Neural progenitor cell (in vitro differentiated cells): ENCODE results near the gene GRM8. TPM values are rescaled to one million over a fixed set of nuclear protein-coding genes. Genes with fewer than 3 reads are reported as not detected.

Source experiments
- DNase-seq: peaks from one replicate; pipeline ENCODE4 v3.0.0-alpha.2; 2016; ENCODE audit warnings: low spot score
- H2AFZ ChIP-seq: fragments of 200-600 bp; sonication (generic); replicated peaks from 2 replicates; pipeline ENCODE4 v1.6.1; 2016; ENCODE audit warnings: antibody characterized with exemption
- H3F3A ChIP-seq: fragments of 200-600 bp; sonication (generic); 2 replicates; pipeline ENCODE4 v1.6.1; 2016; ENCODE audit warnings: antibody characterized with exemption, low read depth
- H3K27ac ChIP-seq: fragments of 200-600 bp; sonication (generic); 2 replicates; pipeline ENCODE4 v1.5.1; 2016; ENCODE audit warnings: mild to moderate bottlenecking
- H3K27me3 ChIP-seq: fragments of 200-600 bp; sonication (generic); 2 replicates; pipeline ENCODE4 v1.6.1; 2016; ENCODE audit warnings: mild to moderate bottlenecking, moderate library complexity
- H3K36me3 ChIP-seq: fragments of 200-600 bp; sonication (generic); 2 replicates; pipeline ENCODE4 v1.5.1; 2016
- H3K4me1 ChIP-seq: fragments of 200-600 bp; sonication (generic); 2 replicates; pipeline ENCODE4 v1.6.1; 2016; ENCODE audit warnings: mixed run types
- H3K4me2 ChIP-seq: fragments of 200-600 bp; sonication (generic); 2 replicates; pipeline ENCODE4 v1.6.1; 2016
- H3K4me3 ChIP-seq: fragments of 200-600 bp; sonication (generic); 2 replicates; pipeline ENCODE4 v1.5.1; 2016
- H3K79me2 ChIP-seq: fragments of 200-600 bp; sonication (generic); 2 replicates; pipeline ENCODE4 v1.6.1; 2016; ENCODE audit warnings: low read depth
- H3K9ac ChIP-seq: fragments of 200-600 bp; sonication (generic); 2 replicates; pipeline ENCODE4 v1.6.1; 2016
- H3K9me3 ChIP-seq: fragments of 200-600 bp; sonication (generic); 2 replicates; pipeline ENCODE4 v1.5.1; 2016; ENCODE audit warnings: low read depth
- H4K20me1 ChIP-seq: fragments of 200-600 bp; sonication (generic); 2 replicates; pipeline ENCODE4 v1.6.1; 2016; ENCODE audit warnings: low read depth
- H3K27ac Mint-ChIP-seq: 3 replicates; pipeline ENCODE4 v1.8.0; 2021; ENCODE audit warnings: mixed read lengths
- H3K27me3 Mint-ChIP-seq: 2 replicates; pipeline ENCODE4 v1.8.0; 2022; ENCODE audit warnings: low read depth, mild to moderate bottlenecking, inconsistent platforms, moderate library complexity, mixed read lengths; ENCODE audit not compliant: insufficient read depth
- H3K36me3 Mint-ChIP-seq: 3 replicates; pipeline ENCODE4 v1.8.0; 2021; ENCODE audit warnings: mixed read lengths
- H3K4me1 Mint-ChIP-seq: 3 replicates; pipeline ENCODE4 v1.8.0; 2021; ENCODE audit warnings: mixed read lengths
- H3K4me3 Mint-ChIP-seq: 3 replicates; pipeline ENCODE4 v1.8.0; 2021; ENCODE audit warnings: mild to moderate bottlenecking, moderate library complexity, mixed read lengths
- H3K9me3 Mint-ChIP-seq: 3 replicates; pipeline ENCODE4 v1.8.0; 2020; ENCODE audit warnings: mixed read lengths
- EZH2 ChIP-seq: fragments of 200-600 bp; sonication (generic); IDR thresholded peaks from 2 replicates; pipeline ENCODE4 v1.6.1; 2017; ENCODE audit warnings: antibody characterized with exemption, mild to moderate bottlenecking, moderate library complexity
- EZH2phosphoT487 ChIP-seq: fragments of 200-600 bp; sonication (generic); IDR thresholded peaks from 2 replicates; pipeline ENCODE4 v1.6.1; 2017; ENCODE audit warnings: antibody characterized with exemption
- total RNA-seq: library from RNA; depleted of rRNA; stranded (reverse); fragments of >200 nt; gene quantifications from 2 replicates; pipeline ENCODE4 v1.2.3, GENCODE V29; 2015; ENCODE audit warnings: low replicate concordance
- TF ChIP-seq, protein P1 (sequence below): fragments of 200-600 bp; sonication (generic); IDR thresholded peaks from 2 replicates; pipeline ENCODE4 v1.5.1; 2017; ENCODE audit warnings: antibody characterized with exemption, mild to moderate bottlenecking

GRM8 gene
- total RNA-seq, 1 donor from 2014 or later = 0.62 TPM

DNA sequence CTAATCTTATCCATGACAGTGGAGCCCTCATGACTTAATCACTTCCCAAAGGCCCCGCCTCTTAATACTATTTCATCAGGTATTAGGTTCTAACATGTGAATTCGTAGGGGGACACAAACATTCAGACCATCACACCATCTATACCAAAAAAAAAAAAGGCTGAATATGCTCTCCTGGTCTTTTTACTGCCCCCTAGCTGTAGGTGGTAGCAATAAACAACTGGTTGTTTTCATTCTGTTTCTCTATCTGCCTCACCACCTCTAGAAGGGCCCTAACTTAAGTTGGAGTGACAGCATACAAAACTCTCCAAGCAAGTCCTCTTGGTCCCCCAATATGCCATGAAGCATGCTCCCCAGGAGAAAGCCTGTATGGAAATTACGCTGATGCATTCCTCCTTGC, 94.1 kb downstream of the GRM8 start:
- H3F3A ChIP-seq = no peaks in the 10 kb centered on the region
- no peak overlapping the region for H3K4me2 ChIP-seq
- H3K9me3 ChIP-seq = no peaks in the 10 kb centered on the region
- Mint-ChIP-seq H3K27ac (no peak overlapping the region), H3K9me3 (no peaks in the 10 kb centered on the region), H3K36me3 (no peaks in the 10 kb centered on the region), H3K4me1 (peaks cover 17% of the 10 kb centered on the region), H3K4me3 (no peak overlapping the region), H3K27me3 (peaks cover 2% of the 10 kb centered on the region)
- no peak overlapping the region for H3K27ac ChIP-seq
- H3K79me2 ChIP-seq = no peaks in the 10 kb centered on the region
- no peaks in the 10 kb centered on the region for H4K20me1 ChIP-seq
- H3K4me3 ChIP-seq = no peak overlapping the region
- no peak overlapping the region for H2AFZ ChIP-seq
- no peaks in the 10 kb centered on the region for H3K4me1 ChIP-seq
- H3K36me3 ChIP-seq = no peaks in the 10 kb centered on the region
- peaks cover 5% of the 10 kb centered on the region for H3K27me3 ChIP-seq
- H3K9ac ChIP-seq = no peak overlapping the region
- DNase-seq = peak; percentile 52
- TF ChIP-seq, protein P1, sequence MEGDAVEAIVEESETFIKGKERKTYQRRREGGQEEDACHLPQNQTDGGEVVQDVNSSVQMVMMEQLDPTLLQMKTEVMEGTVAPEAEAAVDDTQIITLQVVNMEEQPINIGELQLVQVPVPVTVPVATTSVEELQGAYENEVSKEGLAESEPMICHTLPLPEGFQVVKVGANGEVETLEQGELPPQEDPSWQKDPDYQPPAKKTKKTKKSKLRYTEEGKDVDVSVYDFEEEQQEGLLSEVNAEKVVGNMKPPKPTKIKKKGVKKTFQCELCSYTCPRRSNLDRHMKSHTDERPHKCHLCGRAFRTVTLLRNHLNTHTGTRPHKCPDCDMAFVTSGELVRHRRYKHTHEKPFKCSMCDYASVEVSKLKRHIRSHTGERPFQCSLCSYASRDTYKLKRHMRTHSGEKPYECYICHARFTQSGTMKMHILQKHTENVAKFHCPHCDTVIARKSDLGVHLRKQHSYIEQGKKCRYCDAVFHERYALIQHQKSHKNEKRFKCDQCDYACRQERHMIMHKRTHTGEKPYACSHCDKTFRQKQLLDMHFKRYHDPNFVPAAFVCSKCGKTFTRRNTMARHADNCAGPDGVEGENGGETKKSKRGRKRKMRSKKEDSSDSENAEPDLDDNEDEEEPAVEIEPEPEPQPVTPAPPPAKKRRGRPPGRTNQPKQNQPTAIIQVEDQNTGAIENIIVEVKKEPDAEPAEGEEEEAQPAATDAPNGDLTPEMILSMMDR = peak; percentile 66
- TF ChIP-seq EZH2phosphoT487 = no peak

DNA sequence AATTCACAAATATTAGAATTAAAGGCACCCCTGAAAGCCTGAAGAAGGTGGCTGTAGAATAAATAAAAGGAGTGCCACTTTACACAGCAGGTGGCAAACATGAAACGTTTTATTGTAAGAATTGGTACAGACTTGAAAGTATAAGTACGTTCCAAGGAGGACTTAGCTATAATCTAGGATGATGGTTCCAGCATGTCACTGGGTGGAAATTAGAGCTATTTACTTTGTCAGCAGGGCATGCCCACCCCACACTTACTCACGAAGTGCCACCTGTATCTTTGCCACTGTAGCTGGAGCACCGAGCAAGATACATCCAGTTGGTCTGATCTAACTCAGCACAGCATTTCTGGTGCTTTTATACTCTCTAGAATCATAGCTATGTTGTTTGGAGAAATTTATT, 97.8 kb downstream of the GRM8 start:
- H3K4me3 ChIP-seq = no peak overlapping the region
- no peak overlapping the region for H3K27ac Mint-ChIP-seq
- no peak overlapping the region for H3K4me2 ChIP-seq
- no peak overlapping the region for H2AFZ ChIP-seq
- DNase-seq = no peak
- no peak overlapping the region for H3K4me3 Mint-ChIP-seq
- H3K79me2 ChIP-seq = no peaks in the 10 kb centered on the region
- peaks cover 6% of the 10 kb centered on the region for H3K4me1 Mint-ChIP-seq
- peaks cover 5% of the 10 kb centered on the region for H3K27me3 ChIP-seq
- TF ChIP-seq, protein P1 = no peak
- no peak for TF ChIP-seq EZH2
- TF ChIP-seq EZH2phosphoT487 = no peak
- H3K27ac ChIP-seq = no peak overlapping the region
- no peaks in the 10 kb centered on the region for H4K20me1 ChIP-seq
- no peak overlapping the region for H3K9ac ChIP-seq
- no peaks in the 10 kb centered on the region for H3F3A ChIP-seq
- H3K9me3 ChIP-seq = no peaks in the 10 kb centered on the region
- peaks cover 2% of the 10 kb centered on the region for H3K27me3 Mint-ChIP-seq
- H3K36me3 Mint-ChIP-seq = no peaks in the 10 kb centered on the region
- no peaks in the 10 kb centered on the region for H3K36me3 ChIP-seq
- H3K4me1 ChIP-seq = no peaks in the 10 kb centered on the region
- no peaks in the 10 kb centered on the region for H3K9me3 Mint-ChIP-seq

DNA sequence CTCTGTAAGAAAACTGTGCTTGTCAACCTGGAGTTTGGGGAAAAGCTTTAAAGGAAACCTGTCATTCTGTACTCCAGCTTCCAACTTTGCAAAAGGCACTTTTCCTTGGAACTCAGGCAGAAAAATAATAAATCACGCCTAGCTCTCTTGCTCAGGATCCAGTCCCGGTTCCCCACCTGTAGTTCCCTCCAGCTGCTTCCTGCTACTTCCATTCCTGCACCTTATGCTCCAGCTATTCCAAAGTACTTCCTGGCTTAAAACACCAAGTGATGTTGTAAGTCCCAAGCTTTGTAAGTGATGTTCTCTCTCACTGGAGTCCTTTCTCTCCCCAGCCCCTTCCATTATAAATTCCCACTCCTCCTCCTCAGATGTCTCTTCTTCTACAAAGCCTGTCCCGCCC, 98.6 kb downstream of the GRM8 start:
- no peak overlapping the region for H3K4me3 Mint-ChIP-seq

More for the DNA sequence above, 98.6 kb downstream of the GRM8 start:
- peaks cover 5% of the 10 kb centered on the region for H3K27me3 Mint-ChIP-seq
- no peaks in the 10 kb centered on the region for H3K9me3 Mint-ChIP-seq
- Histone ChIP-seq H3K4me3 (no peak overlapping the region), H3F3A (no peaks in the 10 kb centered on the region), H4K20me1 (no peaks in the 10 kb centered on the region), H3K27ac (no peak overlapping the region), H3K36me3 (no peaks in the 10 kb centered on the region), H3K9ac (no peak overlapping the region), H3K4me1 (no peaks in the 10 kb centered on the region), H3K27me3 (peaks cover 5% of the 10 kb centered on the region), H3K79me2 (no peaks in the 10 kb centered on the region), H2AFZ (no peak overlapping the region), H3K9me3 (no peaks in the 10 kb centered on the region), H3K4me2 (no peak overlapping the region)
- H3K36me3 Mint-ChIP-seq = no peaks in the 10 kb centered on the region
- DNase-seq = no peak
- H3K4me1 Mint-ChIP-seq = peaks cover 6% of the 10 kb centered on the region
- TF ChIP-seq EZH2 (no peak), EZH2phosphoT487 (no peak)
- TF ChIP-seq, protein P1 = no peak
- H3K27ac Mint-ChIP-seq = no peak overlapping the region
